IPS-20b (cell line): ENCODE results near the gene ATP6V0A1.

ENCODE experiments used
- H3K27ac ChIP-seq: one replicate; pipeline ENCODE4 v1.5.1; 2013; ENCODE audit warnings: low read length
- H3K27me3 ChIP-seq: 2 replicates; pipeline ENCODE4 v1.6.1; 2013; ENCODE audit warnings: mild to moderate bottlenecking, low read length, inconsistent platforms; ENCODE audit not compliant: insufficient read depth
- H3K36me3 ChIP-seq: 2 replicates; pipeline ENCODE4 v1.6.1; 2013; ENCODE audit warnings: low read depth, mild to moderate bottlenecking, inconsistent platforms, low read length, moderate library complexity; ENCODE audit not compliant: insufficient read depth
- H3K4me1 ChIP-seq: 2 replicates; pipeline ENCODE4 v1.6.1; 2013; ENCODE audit warnings: mild to moderate bottlenecking, control low read depth, inconsistent platforms, low read length, moderate library complexity; ENCODE audit not compliant: insufficient read depth
- H3K4me3 ChIP-seq: 2 replicates; pipeline ENCODE4 v1.5.1; 2013; ENCODE audit warnings: mild to moderate bottlenecking, low read length, inconsistent platforms
- H3K9ac ChIP-seq: 2 replicates; pipeline ENCODE4 v1.6.1; 2013; ENCODE audit warnings: low read depth, mild to moderate bottlenecking, inconsistent platforms, low read length, moderate library complexity
- H3K9me3 ChIP-seq: 2 replicates; pipeline ENCODE4 v1.6.1; 2013; ENCODE audit warnings: mild to moderate bottlenecking, low read depth, low read length, inconsistent platforms; ENCODE audit not compliant: insufficient read depth

Gene ATP6V0A1

GRCh38 chr17:42513686-42514085 is 55.0 kb downstream of the ATP6V0A1 start:
- H3K36me3 ChIP-seq: peaks cover 36% of the 10 kb centered on the region
- H3K9me3 ChIP-seq: no peaks in the 10 kb centered on the region
- no peaks in the 10 kb centered on the region for H3K4me1 ChIP-seq
- no peak overlapping the region for H3K27ac ChIP-seq
- no peaks in the 10 kb centered on the region for H3K27me3 ChIP-seq
- H3K9ac ChIP-seq: no peak overlapping the region
- no peak overlapping the region for H3K4me3 ChIP-seq

GRCh38 chr17:42514279-42514678 is 55.6 kb downstream of the ATP6V0A1 start:
- Histone ChIP-seq H3K9me3 (no peaks in the 10 kb centered on the region), H3K9ac (no peak overlapping the region), H3K27ac (no peak overlapping the region), H3K36me3 (peaks cover 30% of the 10 kb centered on the region), H3K27me3 (no peaks in the 10 kb centered on the region), H3K4me3 (no peak overlapping the region), H3K4me1 (peaks cover 6% of the 10 kb centered on the region)

DNA sequence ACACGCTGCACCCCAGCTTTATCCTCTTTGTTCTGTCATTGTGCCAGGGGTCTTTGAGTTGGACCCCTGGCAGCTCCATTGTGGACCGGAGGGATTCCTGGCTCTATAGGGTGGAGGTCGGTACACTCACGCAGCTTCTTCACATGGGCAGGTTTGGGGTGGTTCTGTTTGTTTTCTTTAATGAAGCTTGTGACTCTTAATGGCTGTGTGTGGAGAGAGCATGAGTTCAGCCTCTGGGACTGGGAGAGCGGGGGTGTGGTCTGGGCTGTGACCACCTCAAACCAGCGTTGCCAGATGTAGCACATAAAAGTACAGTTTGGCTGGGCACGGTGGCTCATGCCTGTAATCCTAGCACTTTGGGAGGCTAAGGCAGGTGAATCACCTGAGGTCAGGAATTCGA is 56.2 kb downstream of the ATP6V0A1 start:
- Histone ChIP-seq H3K4me3 (no peak overlapping the region), H3K9ac (no peak overlapping the region), H3K9me3 (no peaks in the 10 kb centered on the region), H3K27me3 (no peaks in the 10 kb centered on the region), H3K4me1 (peaks cover 10% of the 10 kb centered on the region), H3K27ac (no peak overlapping the region), H3K36me3 (peaks cover 24% of the 10 kb centered on the region)

GRCh38 chr17:42517516-42517915 is 58.8 kb downstream of the ATP6V0A1 start:
- Histone ChIP-seq H3K4me1 (peaks cover 19% of the 10 kb centered on the region), H3K27me3 (no peaks in the 10 kb centered on the region), H3K9me3 (no peaks in the 10 kb centered on the region), H3K27ac (no peak overlapping the region), H3K9ac (no peak overlapping the region), H3K36me3 (peaks cover 31% of the 10 kb centered on the region), H3K4me3 (no peak overlapping the region)

- Histone ChIP-seq H3K27ac (no peak overlapping the region), H3K36me3 (peaks cover 31% of the 10 kb centered on the region), H3K4me1 (peaks cover 19% of the 10 kb centered on the region), H3K9me3 (no peaks in the 10 kb centered on the region), H3K4me3 (no peak overlapping the region), H3K27me3 (no peaks in the 10 kb centered on the region), H3K9ac (no peak overlapping the region)
Observed at GRCh38 chr17:42518046-42518754, 59.5 kb downstream of the ATP6V0A1 start.

DNA sequence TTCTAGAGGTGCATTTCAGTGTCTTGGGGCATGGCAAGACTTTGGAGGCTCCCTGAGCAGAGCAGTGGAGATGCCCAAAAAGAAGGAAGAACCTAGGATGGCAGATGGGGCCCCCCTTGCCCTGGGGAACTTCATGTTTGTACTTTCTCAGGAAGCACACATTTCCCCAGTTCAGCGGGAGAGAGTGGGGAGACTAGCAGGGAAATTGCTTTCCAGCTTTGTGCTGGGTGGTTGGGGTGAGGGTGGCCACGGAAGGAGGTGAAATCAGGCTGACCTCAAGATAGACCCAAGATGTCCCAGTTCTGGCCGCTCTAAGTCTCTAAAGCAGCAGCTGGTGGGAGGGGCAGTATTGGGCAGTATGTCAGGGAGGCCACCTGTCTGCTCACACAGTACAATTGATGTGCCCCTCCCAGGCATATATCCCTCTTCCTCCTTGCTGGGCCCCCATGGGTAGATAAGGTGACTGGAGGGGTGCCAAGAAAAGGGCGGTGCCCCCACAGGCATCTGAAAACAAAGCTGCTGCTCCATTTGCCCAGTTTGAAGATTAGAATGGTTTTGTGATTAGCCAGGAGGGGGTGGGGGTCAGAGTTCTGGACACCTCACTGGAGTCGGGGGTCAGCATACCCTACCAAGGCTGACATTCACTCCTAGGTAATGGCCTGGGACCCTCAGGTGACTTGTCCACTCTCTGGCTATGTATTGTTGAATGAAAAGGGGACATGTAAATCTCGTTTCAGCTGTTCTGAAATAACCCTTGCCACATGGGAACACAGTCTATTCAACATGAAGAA is 60.3 kb downstream of the ATP6V0A1 start:
- peaks cover 26% of the 10 kb centered on the region for H3K36me3 ChIP-seq
- H3K9ac ChIP-seq: peak overlapping the region; percentile 6; the same call in 1 of the 2 replicates
- no peak overlapping the region for H3K27ac ChIP-seq
- no peaks in the 10 kb centered on the region for H3K27me3 ChIP-seq
- peak overlapping the region; percentile 41; the same call in 1 of the 2 replicates for H3K4me3 ChIP-seq
- H3K9me3 ChIP-seq: no peaks in the 10 kb centered on the region
- peaks cover 19% of the 10 kb centered on the region for H3K4me1 ChIP-seq

- Histone ChIP-seq H3K9ac (peak overlapping the region; percentile 39; the same call in 1 of the 2 replicates), H3K36me3 (peaks cover 18% of the 10 kb centered on the region), H3K9me3 (no peaks in the 10 kb centered on the region), H3K4me3 (peak overlapping the region; percentile 41; the same call in 1 of the 2 replicates), H3K4me1 (peaks cover 19% of the 10 kb centered on the region), H3K27ac (no peak overlapping the region), H3K27me3 (no peaks in the 10 kb centered on the region)
Observed at GRCh38 chr17:42519546-42520491, 61.1 kb downstream of the ATP6V0A1 start.

DNA sequence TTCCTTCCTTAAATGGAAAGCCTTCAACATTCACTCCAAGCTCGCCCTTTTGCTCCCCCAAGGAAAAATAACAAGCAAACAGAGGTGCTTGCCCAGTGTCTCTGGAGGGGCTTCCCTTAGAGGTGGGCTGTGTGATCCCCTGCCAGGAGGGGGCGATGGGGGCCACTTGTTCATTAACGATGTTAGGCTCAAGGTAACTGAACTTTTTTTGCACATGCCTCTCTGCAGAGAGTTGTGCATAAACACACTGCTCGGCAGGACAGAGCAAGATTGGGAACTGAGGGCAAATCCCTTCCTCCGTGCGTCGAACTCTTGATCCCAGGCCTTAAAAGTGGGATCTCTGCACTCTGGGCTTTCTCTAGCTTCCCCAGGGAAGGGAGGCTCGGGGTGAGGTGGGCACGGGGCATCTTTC is 61.9 kb downstream of the ATP6V0A1 start:
- no peaks in the 10 kb centered on the region for H3K9me3 ChIP-seq
- H3K36me3 ChIP-seq: peaks cover 17% of the 10 kb centered on the region
- no peak overlapping the region for H3K27ac ChIP-seq
- no peak overlapping the region for H3K4me3 ChIP-seq
- H3K27me3 ChIP-seq: no peaks in the 10 kb centered on the region
- H3K4me1 ChIP-seq: peaks cover 19% of the 10 kb centered on the region
- H3K9ac ChIP-seq: peak overlapping the region; percentile 39; the same call in 1 of the 2 replicates

GRCh38 chr17:42521036-42521435 is 62.4 kb downstream of the ATP6V0A1 start:
- H3K9ac ChIP-seq: no peak overlapping the region
- H3K9me3 ChIP-seq: no peaks in the 10 kb centered on the region
- no peak overlapping the region for H3K4me3 ChIP-seq
- no peaks in the 10 kb centered on the region for H3K27me3 ChIP-seq
- peaks cover 19% of the 10 kb centered on the region for H3K4me1 ChIP-seq
- H3K36me3 ChIP-seq: peaks cover 17% of the 10 kb centered on the region
- H3K27ac ChIP-seq: no peak overlapping the region

DNA sequence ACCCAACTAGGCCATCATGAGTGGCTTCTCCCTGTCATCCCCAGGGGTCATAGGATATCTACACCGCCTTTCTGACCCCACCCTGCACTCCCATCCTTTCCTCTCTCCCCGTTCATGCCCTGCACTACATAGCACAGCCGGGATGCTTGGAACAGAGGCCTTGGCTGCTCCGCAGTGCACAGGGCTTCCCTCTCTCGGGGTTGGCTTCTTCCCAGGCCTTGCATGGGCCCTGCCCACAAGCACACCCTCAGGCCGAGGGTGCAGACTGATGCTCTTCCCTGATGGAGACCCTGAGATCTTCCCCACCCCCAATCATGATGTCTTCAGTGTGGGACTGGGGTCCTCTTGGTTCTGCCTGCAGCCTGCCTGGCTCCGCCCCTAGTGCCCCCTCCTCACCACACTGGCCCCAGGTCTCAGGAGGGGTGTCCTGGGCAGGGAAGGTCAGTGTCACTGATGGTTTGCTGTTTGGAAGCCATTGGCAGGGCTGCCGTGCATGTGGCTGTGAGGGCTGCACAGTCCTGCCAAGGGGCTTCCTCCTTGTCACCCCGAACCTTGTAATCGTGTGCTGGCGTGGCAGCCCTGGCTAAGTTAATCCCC is 63.1 kb downstream of the ATP6V0A1 start:
- peaks cover 19% of the 10 kb centered on the region for H3K4me1 ChIP-seq
- H3K9ac ChIP-seq: no peak overlapping the region
- H3K27ac ChIP-seq: no peak overlapping the region
- no peaks in the 10 kb centered on the region for H3K27me3 ChIP-seq
- no peaks in the 10 kb centered on the region for H3K9me3 ChIP-seq
- no peak overlapping the region for H3K4me3 ChIP-seq
- H3K36me3 ChIP-seq: peaks cover 14% of the 10 kb centered on the region

- Histone ChIP-seq H3K9ac (no peak overlapping the region), H3K9me3 (no peaks in the 10 kb centered on the region), H3K36me3 (peaks cover 13% of the 10 kb centered on the region), H3K4me3 (no peak overlapping the region), H3K27ac (no peak overlapping the region), H3K4me1 (peaks cover 19% of the 10 kb centered on the region), H3K27me3 (no peaks in the 10 kb centered on the region)
Observed at GRCh38 chr17:42522263-42522790, 63.6 kb downstream of the ATP6V0A1 start.
